ENCODE data around the gene BICC1.

Gene BICC1

GRCh38 chr10:58771863-58772262 lies 259.2 kb downstream of the BICC1 start:
- in situ Hi-C loops (cut with MboI; ENCODE audit: low sequenced_read_pairs), result no loop called here

GRCh38 chr10:58772758-58773157 lies 260.1 kb downstream of the BICC1 start:
- in situ Hi-C loops (cut with MboI; ENCODE audit: low sequenced_read_pairs), result no loop called here

GRCh38 chr10:58773341-58773740 lies 260.7 kb downstream of the BICC1 start:
- in situ Hi-C loops (cut with MboI; ENCODE audit: low sequenced_read_pairs), result no loop called here

- in situ Hi-C loops (cut with MboI; ENCODE audit: low sequenced_read_pairs), result no loop called here
Measured at GRCh38 chr10:58773944-58774343, 261.3 kb downstream of the BICC1 start.

GRCh38 chr10:58775960-58776567 lies 263.4 kb downstream of the BICC1 start:
- in situ Hi-C loops (cut with MboI; ENCODE audit: low sequenced_read_pairs), result no loop called here

- in situ Hi-C loops (cut with MboI; ENCODE audit: low sequenced_read_pairs), result no loop called here
Measured at GRCh38 chr10:58776568-58777318, 264.1 kb downstream of the BICC1 start.

- in situ Hi-C loops (cut with MboI; ENCODE audit: low sequenced_read_pairs), result no loop called here
Measured at GRCh38 chr10:58778966-58779365, 266.3 kb downstream of the BICC1 start.

- in situ Hi-C loops (cut with MboI; ENCODE audit: low sequenced_read_pairs), result no loop called here
Measured at GRCh38 chr10:58779594-58779993, 266.9 kb downstream of the BICC1 start.

GRCh38 chr10:58780476-58780875 lies 267.8 kb downstream of the BICC1 start:
- in situ Hi-C loops (cut with MboI; ENCODE audit: low sequenced_read_pairs), result no loop called here

- in situ Hi-C loops (cut with MboI; ENCODE audit: low sequenced_read_pairs), result no loop called here
Measured at GRCh38 chr10:58781873-58782488, 269.3 kb downstream of the BICC1 start.

- in situ Hi-C loops (cut with MboI; ENCODE audit: low sequenced_read_pairs), result no loop called here
Measured at GRCh38 chr10:58782876-58783851, 270.5 kb downstream of the BICC1 start.

- in situ Hi-C loops (cut with MboI; ENCODE audit: low sequenced_read_pairs), result no loop called here
Measured at GRCh38 chr10:58784361-58784760, 271.7 kb downstream of the BICC1 start.

- in situ Hi-C loops (cut with MboI; ENCODE audit: low sequenced_read_pairs), result no loop called here
Measured at GRCh38 chr10:58785354-58785753, 272.7 kb downstream of the BICC1 start.

- in situ Hi-C loops (cut with MboI; ENCODE audit: low sequenced_read_pairs), result no loop called here
Measured at GRCh38 chr10:58791137-58791536, 278.5 kb downstream of the BICC1 start.

- in situ Hi-C loops (cut with MboI; ENCODE audit: low sequenced_read_pairs), result no loop called here
Measured at GRCh38 chr10:58795560-58795959, 282.9 kb downstream of the BICC1 start.

- in situ Hi-C loops (cut with MboI; ENCODE audit: low sequenced_read_pairs), result no loop called here
Measured at GRCh38 chr10:58796242-58796641, 283.6 kb downstream of the BICC1 start.

- in situ Hi-C loops (cut with MboI; ENCODE audit: low sequenced_read_pairs), result no loop called here
Measured at GRCh38 chr10:58796824-58797223, 284.2 kb downstream of the BICC1 start.

GRCh38 chr10:58797356-58797755 lies 284.7 kb downstream of the BICC1 start:
- in situ Hi-C loops (cut with MboI; ENCODE audit: low sequenced_read_pairs), result no loop called here

GRCh38 chr10:58802047-58802446 lies 289.4 kb downstream of the BICC1 start:
- in situ Hi-C loops (cut with MboI; ENCODE audit: low sequenced_read_pairs), result no loop called here

- in situ Hi-C loops (cut with MboI; ENCODE audit: low sequenced_read_pairs), result no loop called here
Measured at GRCh38 chr10:58806323-58806722, 293.7 kb downstream of the BICC1 start.
